K562 (cell line): Measurements from ENCODE around the gene UBASH3B. TPM values are rescaled to one million over a fixed set of nuclear protein-coding genes. Genes with fewer than 3 reads are reported as not detected.

Experiments
- ATAC-seq: fragments of 200-7000 bp; cut with Tn5 transposase; 3 replicates; pipeline ENCODE4 v1.9.1; 2020; ENCODE audit warnings: moderate library complexity
- BruUV-seq: library from RNA; stranded (reverse); fragments of 400-500 nt; replicated peaks from 2 replicates; lab custom pipeline; 2021; lab: Mats Ljungman, UMichigan
- CTCF ChIA-PET: fragments of 300-600 bp; formaldehyde crosslinking; extraction: SDS; loops from one replicate; lab custom pipeline; 2021; ENCODE audit warnings: low intra/inter-chr PET ratio; lab: Yijun Ruan, JAX
- POLR2A ChIA-PET: fragments of 300-600, 350-650 bp; sonication (Branson Sonifier 250); formaldehyde crosslinking; extraction: SDS; loops from one replicate; lab custom pipeline; 2021; ENCODE audit warnings: antibody characterized with exemption, inconsistent platforms; lab: Yijun Ruan, JAX
- DNase-seq, 4 experiments: peaks; one replicate each; pipeline versions ENCODE4 v3.0.0 to v3.0.0-alpha.2; 2011 to 2018; ENCODE audit warnings: low spot score in 3 of 4, mixed read lengths in 3 of 4; ENCODE audit errors: extremely low read depth in 1 of 4
- FAIRE-seq: peaks from 2 replicates; lab custom pipeline; 2011; peaks lifted over from hg19 to GRCh38; lab: Jason Lieb, UNC
- H2AFZ ChIP-seq: 2 replicates; pipeline ENCODE4 v1.6.0; 2011; ENCODE audit warnings: low read depth, low read length, control low read depth, inconsistent platforms
- H3K27ac ChIP-seq: fragments of 200-600 bp; 3 replicates; pipeline ENCODE4 v1.8.0; 2011; ENCODE audit warnings: low read depth, mild to moderate bottlenecking, control low read depth, inconsistent platforms, low read length, moderate library complexity, mixed read lengths; ENCODE audit errors: extremely low read depth
- H3K27me3 ChIP-seq, 2 experiments: fragments of 300-600 bp in 1 of 2; 2 replicates in 1 of 2; 3 replicates in 1 of 2; pipeline versions ENCODE4 v1.6.0 to v1.8.0; 2011; ENCODE audit warnings: inconsistent platforms in 2 of 2, low read length in 2 of 2, mild to moderate bottlenecking in 1 of 2, mixed read lengths in 1 of 2, moderate library complexity in 1 of 2; ENCODE audit not compliant: control insufficient read depth in 2 of 2, insufficient read depth in 2 of 2
- H3K36me3 ChIP-seq: fragments of 300-600 bp; 3 replicates; pipeline ENCODE4 v1.8.0; 2011; ENCODE audit warnings: mild to moderate bottlenecking, low read length, inconsistent platforms; ENCODE audit not compliant: control insufficient read depth, insufficient read depth
- H3K4me1 ChIP-seq, 2 experiments: fragments of 200-600 bp in 1 of 2; replicated peaks in 1 of 2; 2 replicates in 1 of 2; 3 replicates in 1 of 2; pipeline versions ENCODE4 v1.5.1 to v1.8.0; 2011; ENCODE audit warnings: inconsistent platforms in 2 of 2, low read length in 2 of 2, mild to moderate bottlenecking in 1 of 2, mixed read lengths in 1 of 2, moderate library complexity in 1 of 2; ENCODE audit not compliant: control insufficient read depth in 2 of 2, insufficient read depth in 2 of 2
- H3K4me2 ChIP-seq: 2 replicates; pipeline ENCODE4 v1.6.1; 2011; ENCODE audit warnings: low read length, control low read depth, inconsistent platforms, mixed read lengths; ENCODE audit not compliant: insufficient read depth
- H3K4me3 ChIP-seq: fragments of 200-600 bp; sonication (generic), shearing (Covaris generic); 2 replicates; pipeline ENCODE4 v1.5.1; 2016; ENCODE audit warnings: control low read depth, inconsistent platforms
- H3K79me2 ChIP-seq: fragments of 200-600 bp; 3 replicates; pipeline ENCODE4 v1.8.0; 2011; ENCODE audit warnings: low read length, inconsistent platforms; ENCODE audit not compliant: control insufficient read depth, insufficient read depth
- H3K9ac ChIP-seq, 2 experiments: 2 replicates each; pipeline versions ENCODE4 v1.6.0 to v1.6.1; 2011; ENCODE audit warnings: low read depth in 2 of 2, low read length in 2 of 2, control low read depth in 1 of 2, inconsistent platforms in 1 of 2, mild to moderate bottlenecking in 1 of 2, mixed read lengths in 1 of 2; ENCODE audit not compliant: insufficient read depth in 1 of 2
- H3K9me1 ChIP-seq: one replicate; pipeline ENCODE4 v1.6.0; 2011; ENCODE audit warnings: inconsistent platforms, mild to moderate bottlenecking, low read length, moderate library complexity; ENCODE audit not compliant: control insufficient read depth, insufficient read depth
- H3K9me3 ChIP-seq: replicated peaks from 2 replicates; pipeline ENCODE4 v1.5.1; 2011; ENCODE audit warnings: low read depth, low read length, inconsistent platforms; ENCODE audit not compliant: control insufficient read depth, insufficient read depth
- H4K20me1 ChIP-seq: replicated peaks from 2 replicates; pipeline ENCODE4 v1.6.1; 2011; ENCODE audit warnings: low read length, inconsistent platforms, mixed read lengths; ENCODE audit not compliant: control insufficient read depth, insufficient read depth
- DPF2 ChIP-seq: fragments of 450-650 bp; IDR thresholded peaks from 2 replicates; pipeline ENCODE4 v1.6.1; 2016
- ETV5 ChIP-seq: sonication (generic); formaldehyde crosslinking; IDR thresholded peaks from 2 replicates; pipeline ENCODE4 v1.4.0; 2020; ENCODE audit warnings: low read depth, mild to moderate bottlenecking, missing genetic modification reagents
- GABPA ChIP-seq: fragments of 200-800 bp; sonication (Bioruptor generic); conservative IDR thresholded peaks from 2 replicates; pipeline ENCODE4 v1.6.1; 2016; ENCODE audit warnings: low read depth, missing genetic modification characterization, missing compliant biosample characterization
- RBBP5 ChIP-seq: fragments of 200-600 bp; sonication (generic); IDR thresholded peaks from 2 replicates; pipeline ENCODE4 v1.6.1; 2012; ENCODE audit warnings: borderline replicate concordance, mild to moderate bottlenecking, low read length, control low read depth, inconsistent platforms; ENCODE audit not compliant: insufficient read depth, poor library complexity, severe bottlenecking
- SMARCE1 ChIP-seq: fragments of 450-650 bp; IDR thresholded peaks from 2 replicates; pipeline ENCODE4 v1.7.1; 2016; ENCODE audit warnings: mild to moderate bottlenecking
- SMC3 ChIP-seq: conservative IDR thresholded peaks from 2 replicates; pipeline ENCODE4 v1.6.1; 2011; ENCODE audit warnings: low read depth, low read length, improper control_type of control experiment; ENCODE audit not compliant: insufficient read depth
- SNRNP70 ChIP-seq: fragments of 200-400 bp; formaldehyde crosslinking; optimal IDR thresholded peaks from 2 replicates; pipeline ENCODE3; 2017; ENCODE audit warnings: low read depth, low read length
- STAT5A ChIP-seq: IDR thresholded peaks from 2 replicates; pipeline ENCODE4 v1.6.1; 2012; ENCODE audit warnings: low read length, inconsistent platforms, borderline replicate concordance
- WGBS: fragments of 100-300 bp; shearing (Covaris generic); methylation state at CpG from one replicate; pipeline ENCODE4 v1.1.6; 2016; ENCODE audit warnings: low coverage, mixed read lengths; ENCODE audit not compliant: insufficient coverage; ENCODE audit errors: missing lambda C conversion rate; 5-methylcytosine and 5-hydroxymethylcytosine counted together
- in situ Hi-C: fragments of 300-500 bp; cut with MboI; formaldehyde crosslinking; loops from 4 replicates; pipeline ENCODE4 v1.15.0; 2018; ENCODE audit warnings: inconsistent platforms, mixed read lengths
- intact Hi-C: fragments of 100-400 bp; cut with micrococcal nuclease; formaldehyde crosslinking; loops from 2 replicates; pipeline ENCODE4 v1.14.2; 2022
- polyA plus RNA-seq, 8 experiments: library from polyadenylated mRNA; depleted of rRNA in 4 of 8; stranded (reverse) in 5 of 8; unstranded in 3 of 8; fragments of >200 nt; fragmentation: Nextera tagmentation in 2 of 8; fragmentation: Illumina TruSeq in 1 of 8; extraction: Ambion mirVana in 2 of 8; extraction: Trizol in 1 of 8; gene quantifications; 2 replicates each; pipeline versions ENCODE4 v1.2.1 to v1.2.3, GENCODE V29; 2011 to 2014; ENCODE audit warnings: inconsistent platforms in 1 of 8, missing spikeins in 1 of 8
- total RNA-seq, 7 experiments: library from RNA; depleted of rRNA in 6 of 7; stranded (reverse); fragments of >200 nt in 6 of 7; fragmentation: Illumina TruSeq in 2 of 7; extraction: Trizol in 2 of 7; gene quantifications; 2 replicates each; pipeline versions ENCODE4 v1.2.1 to v1.2.3, GENCODE V29; 2011 to 2021; ENCODE audit warnings: low replicate concordance in 1 of 7
- TF ChIP-seq, protein P1 (sequence below): fragments of 250-450 bp; sonication (Bioruptor Pico); IDR thresholded peaks from 2 replicates; pipeline ENCODE4 v1.4.0; 2020; ENCODE audit warnings: mild to moderate bottlenecking
- TF ChIP-seq, protein P2 (sequence below): fragments of 450-650 bp; IDR thresholded peaks from 2 replicates; pipeline ENCODE4 v1.6.1; 2016; ENCODE audit warnings: mild to moderate bottlenecking, moderate library complexity

Gene UBASH3B
- total and polyA plus RNA-seq, 9 of the 15 experiments (the other 6 are each of a cell fraction or from before 2014, with no cell fraction given) = 0.01 to 0.31 (median 0.08) TPM; not detected in 2

DNA sequence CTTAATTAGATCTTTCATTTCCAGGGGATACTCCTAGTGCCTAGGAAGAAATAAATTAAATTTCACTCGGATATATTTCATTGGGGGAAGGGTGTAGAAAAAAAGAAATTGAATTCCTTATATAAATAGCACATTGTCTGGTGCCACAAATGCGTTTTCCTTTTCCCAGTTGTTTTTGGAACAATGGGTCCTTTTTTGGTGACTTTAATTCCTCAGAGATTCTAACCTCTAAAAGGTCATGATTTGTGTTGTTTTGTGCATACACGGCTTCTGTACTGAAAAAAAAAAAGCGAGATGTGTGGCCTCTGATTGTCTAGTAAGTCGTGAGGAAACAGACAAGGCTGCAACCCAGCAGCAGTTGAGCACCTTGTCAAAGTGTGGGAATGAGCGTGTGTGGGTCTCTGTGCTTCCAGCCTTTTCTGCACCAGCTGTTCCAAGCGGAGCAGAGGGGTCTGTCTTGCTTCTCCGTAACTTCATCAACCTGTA lies 118.3 kb downstream of the UBASH3B start:
- no peak overlapping the region for H3K9ac ChIP-seq
- H3K4me3 ChIP-seq = no peak overlapping the region
- H3K4me2 ChIP-seq = no peak overlapping the region
- in situ Hi-C loops = no loop called here
- no TSS peak for BruUV-seq
- no peaks in the 10 kb centered on the region for H3K79me2 ChIP-seq
- no peaks in the 10 kb centered on the region for H3K36me3 ChIP-seq
- 1% methylated on average over 8 of the region's 8 CpGs for WGBS
- no peak overlapping the region for H3K27ac ChIP-seq
- H3K9me1 ChIP-seq = peaks cover 3% of the 10 kb centered on the region
- H3K27me3 ChIP-seq = peaks cover 0 to 11% of the 10 kb centered on the region in 2 experiments; a peak in 1 of 5 replicates
- ChIA-PET CTCF (no interaction called here), POLR2A (no interaction called here)
- FAIRE-seq (no peak), ATAC-seq (no peak), DNase-seq (no peak)
- no peak overlapping the region for H2AFZ ChIP-seq
- intact Hi-C loops = no loop called here
- no peaks in the 10 kb centered on the region for H3K4me1 ChIP-seq
- no peaks in the 10 kb centered on the region for H4K20me1 ChIP-seq
- H3K9me3 ChIP-seq = no peaks in the 10 kb centered on the region
- no peak for TF ChIP-seq SMC3
- TF ChIP-seq SMARCE1 = no peak
- no peak for TF ChIP-seq DPF2
- no peak for TF ChIP-seq STAT5A
- TF ChIP-seq, protein P1, sequence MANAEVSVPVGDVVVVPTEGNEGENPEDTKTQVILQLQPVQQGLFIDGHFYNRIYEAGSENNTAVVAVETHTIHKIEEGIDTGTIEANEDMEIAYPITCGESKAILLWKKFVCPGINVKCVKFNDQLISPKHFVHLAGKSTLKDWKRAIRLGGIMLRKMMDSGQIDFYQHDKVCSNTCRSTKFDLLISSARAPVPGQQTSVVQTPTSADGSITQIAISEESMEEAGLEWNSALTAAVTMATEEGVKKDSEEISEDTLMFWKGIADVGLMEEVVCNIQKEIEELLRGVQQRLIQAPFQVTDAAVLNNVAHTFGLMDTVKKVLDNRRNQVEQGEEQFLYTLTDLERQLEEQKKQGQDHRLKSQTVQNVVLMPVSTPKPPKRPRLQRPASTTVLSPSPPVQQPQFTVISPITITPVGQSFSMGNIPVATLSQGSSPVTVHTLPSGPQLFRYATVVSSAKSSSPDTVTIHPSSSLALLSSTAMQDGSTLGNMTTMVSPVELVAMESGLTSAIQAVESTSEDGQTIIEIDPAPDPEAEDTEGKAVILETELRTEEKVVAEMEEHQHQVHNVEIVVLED = no peak
- no peak for TF ChIP-seq GABPA
- TF ChIP-seq ETV5 (CRISPR knock-in tag) = no peak
- TF ChIP-seq SNRNP70 = no peak
- TF ChIP-seq, protein P2, sequence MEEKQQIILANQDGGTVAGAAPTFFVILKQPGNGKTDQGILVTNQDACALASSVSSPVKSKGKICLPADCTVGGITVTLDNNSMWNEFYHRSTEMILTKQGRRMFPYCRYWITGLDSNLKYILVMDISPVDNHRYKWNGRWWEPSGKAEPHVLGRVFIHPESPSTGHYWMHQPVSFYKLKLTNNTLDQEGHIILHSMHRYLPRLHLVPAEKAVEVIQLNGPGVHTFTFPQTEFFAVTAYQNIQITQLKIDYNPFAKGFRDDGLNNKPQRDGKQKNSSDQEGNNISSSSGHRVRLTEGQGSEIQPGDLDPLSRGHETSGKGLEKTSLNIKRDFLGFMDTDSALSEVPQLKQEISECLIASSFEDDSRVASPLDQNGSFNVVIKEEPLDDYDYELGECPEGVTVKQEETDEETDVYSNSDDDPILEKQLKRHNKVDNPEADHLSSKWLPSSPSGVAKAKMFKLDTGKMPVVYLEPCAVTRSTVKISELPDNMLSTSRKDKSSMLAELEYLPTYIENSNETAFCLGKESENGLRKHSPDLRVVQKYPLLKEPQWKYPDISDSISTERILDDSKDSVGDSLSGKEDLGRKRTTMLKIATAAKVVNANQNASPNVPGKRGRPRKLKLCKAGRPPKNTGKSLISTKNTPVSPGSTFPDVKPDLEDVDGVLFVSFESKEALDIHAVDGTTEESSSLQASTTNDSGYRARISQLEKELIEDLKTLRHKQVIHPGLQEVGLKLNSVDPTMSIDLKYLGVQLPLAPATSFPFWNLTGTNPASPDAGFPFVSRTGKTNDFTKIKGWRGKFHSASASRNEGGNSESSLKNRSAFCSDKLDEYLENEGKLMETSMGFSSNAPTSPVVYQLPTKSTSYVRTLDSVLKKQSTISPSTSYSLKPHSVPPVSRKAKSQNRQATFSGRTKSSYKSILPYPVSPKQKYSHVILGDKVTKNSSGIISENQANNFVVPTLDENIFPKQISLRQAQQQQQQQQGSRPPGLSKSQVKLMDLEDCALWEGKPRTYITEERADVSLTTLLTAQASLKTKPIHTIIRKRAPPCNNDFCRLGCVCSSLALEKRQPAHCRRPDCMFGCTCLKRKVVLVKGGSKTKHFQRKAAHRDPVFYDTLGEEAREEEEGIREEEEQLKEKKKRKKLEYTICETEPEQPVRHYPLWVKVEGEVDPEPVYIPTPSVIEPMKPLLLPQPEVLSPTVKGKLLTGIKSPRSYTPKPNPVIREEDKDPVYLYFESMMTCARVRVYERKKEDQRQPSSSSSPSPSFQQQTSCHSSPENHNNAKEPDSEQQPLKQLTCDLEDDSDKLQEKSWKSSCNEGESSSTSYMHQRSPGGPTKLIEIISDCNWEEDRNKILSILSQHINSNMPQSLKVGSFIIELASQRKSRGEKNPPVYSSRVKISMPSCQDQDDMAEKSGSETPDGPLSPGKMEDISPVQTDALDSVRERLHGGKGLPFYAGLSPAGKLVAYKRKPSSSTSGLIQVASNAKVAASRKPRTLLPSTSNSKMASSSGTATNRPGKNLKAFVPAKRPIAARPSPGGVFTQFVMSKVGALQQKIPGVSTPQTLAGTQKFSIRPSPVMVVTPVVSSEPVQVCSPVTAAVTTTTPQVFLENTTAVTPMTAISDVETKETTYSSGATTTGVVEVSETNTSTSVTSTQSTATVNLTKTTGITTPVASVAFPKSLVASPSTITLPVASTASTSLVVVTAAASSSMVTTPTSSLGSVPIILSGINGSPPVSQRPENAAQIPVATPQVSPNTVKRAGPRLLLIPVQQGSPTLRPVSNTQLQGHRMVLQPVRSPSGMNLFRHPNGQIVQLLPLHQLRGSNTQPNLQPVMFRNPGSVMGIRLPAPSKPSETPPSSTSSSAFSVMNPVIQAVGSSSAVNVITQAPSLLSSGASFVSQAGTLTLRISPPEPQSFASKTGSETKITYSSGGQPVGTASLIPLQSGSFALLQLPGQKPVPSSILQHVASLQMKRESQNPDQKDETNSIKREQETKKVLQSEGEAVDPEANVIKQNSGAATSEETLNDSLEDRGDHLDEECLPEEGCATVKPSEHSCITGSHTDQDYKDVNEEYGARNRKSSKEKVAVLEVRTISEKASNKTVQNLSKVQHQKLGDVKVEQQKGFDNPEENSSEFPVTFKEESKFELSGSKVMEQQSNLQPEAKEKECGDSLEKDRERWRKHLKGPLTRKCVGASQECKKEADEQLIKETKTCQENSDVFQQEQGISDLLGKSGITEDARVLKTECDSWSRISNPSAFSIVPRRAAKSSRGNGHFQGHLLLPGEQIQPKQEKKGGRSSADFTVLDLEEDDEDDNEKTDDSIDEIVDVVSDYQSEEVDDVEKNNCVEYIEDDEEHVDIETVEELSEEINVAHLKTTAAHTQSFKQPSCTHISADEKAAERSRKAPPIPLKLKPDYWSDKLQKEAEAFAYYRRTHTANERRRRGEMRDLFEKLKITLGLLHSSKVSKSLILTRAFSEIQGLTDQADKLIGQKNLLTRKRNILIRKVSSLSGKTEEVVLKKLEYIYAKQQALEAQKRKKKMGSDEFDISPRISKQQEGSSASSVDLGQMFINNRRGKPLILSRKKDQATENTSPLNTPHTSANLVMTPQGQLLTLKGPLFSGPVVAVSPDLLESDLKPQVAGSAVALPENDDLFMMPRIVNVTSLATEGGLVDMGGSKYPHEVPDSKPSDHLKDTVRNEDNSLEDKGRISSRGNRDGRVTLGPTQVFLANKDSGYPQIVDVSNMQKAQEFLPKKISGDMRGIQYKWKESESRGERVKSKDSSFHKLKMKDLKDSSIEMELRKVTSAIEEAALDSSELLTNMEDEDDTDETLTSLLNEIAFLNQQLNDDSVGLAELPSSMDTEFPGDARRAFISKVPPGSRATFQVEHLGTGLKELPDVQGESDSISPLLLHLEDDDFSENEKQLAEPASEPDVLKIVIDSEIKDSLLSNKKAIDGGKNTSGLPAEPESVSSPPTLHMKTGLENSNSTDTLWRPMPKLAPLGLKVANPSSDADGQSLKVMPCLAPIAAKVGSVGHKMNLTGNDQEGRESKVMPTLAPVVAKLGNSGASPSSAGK = no peak
- TF ChIP-seq RBBP5 = no peak
